ENCODE data around the gene UBAC1. TPM values are rescaled to one million over a fixed set of nuclear protein-coding genes. Genes with fewer than 3 reads are reported as not detected.

The UBAC1 gene
- total RNA-seq, 2 experiments from 2014 or later = 29.3 to 31.9 TPM

DNA sequence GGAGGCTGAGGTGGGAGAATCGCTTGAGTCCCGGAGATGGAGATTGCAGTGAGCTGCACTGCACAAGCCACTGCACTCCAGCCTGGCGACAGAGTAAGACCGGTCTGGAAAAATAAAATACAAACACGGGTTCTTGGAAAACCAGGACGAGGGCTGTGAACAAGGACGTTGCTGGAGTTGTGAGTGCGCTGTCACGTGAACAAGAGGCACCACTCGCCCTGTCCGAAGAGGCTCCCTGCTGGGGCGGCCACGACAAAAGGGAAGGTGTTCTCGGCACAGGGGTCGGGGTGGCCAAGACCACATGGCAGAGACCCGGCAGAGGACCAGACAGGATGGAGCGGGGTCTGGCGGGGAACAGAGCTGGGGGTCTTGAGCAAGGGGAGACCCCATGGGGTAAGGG lies 30.6 kb upstream of the UBAC1 start:
- POLR2A ChIA-PET = no interaction called here
- no peak overlapping the region for H3K27ac Mint-ChIP-seq
- no peaks in the 10 kb centered on the region for H3K36me3 Mint-ChIP-seq (ENCODE audit: low read depth)
- H3K4me1 Mint-ChIP-seq (ENCODE audit: low read depth) = peaks cover 28% of the 10 kb centered on the region
- H3K27me3 Mint-ChIP-seq (ENCODE audit: low read depth) = no peaks in the 10 kb centered on the region
- DNase-seq = no peak
- ATAC-seq = no peak
- no peaks in the 10 kb centered on the region for H3K9me3 Mint-ChIP-seq (ENCODE audit: insufficient read depth)
- no peak overlapping the region for H3K4me3 Mint-ChIP-seq
- CTCF ChIA-PET = no interaction called here

- Mint-ChIP-seq H3K36me3 (ENCODE audit: low read depth) (no peaks in the 10 kb centered on the region), H3K4me3 (no peak overlapping the region), H3K9me3 (ENCODE audit: insufficient read depth) (no peaks in the 10 kb centered on the region), H3K27ac (no peak overlapping the region), H3K4me1 (ENCODE audit: low read depth) (peaks cover 28% of the 10 kb centered on the region), H3K27me3 (ENCODE audit: low read depth) (no peaks in the 10 kb centered on the region)
- ATAC-seq (peak; percentile 43), DNase-seq (peak; percentile 50)
- ChIA-PET CTCF (interaction anchor here (1.6 kb wide), 1 partner anchor 17 kb away, joined by 3 read pairs; no protein-coding TSS in a partner anchor), POLR2A (no interaction called here)
These were observed 29.6 kb upstream of the UBAC1 start for GRCh38 chr9:135990468-135991429.

- CTCF ChIA-PET = interaction anchor here (1.6 kb wide), 1 partner anchor 17 kb away, joined by 3 read pairs; no protein-coding TSS in a partner anchor
- H3K4me1 Mint-ChIP-seq (ENCODE audit: low read depth) = peaks cover 28% of the 10 kb centered on the region
- ATAC-seq (peak; percentile 11), DNase-seq (peak; percentile 30)
- no peaks in the 10 kb centered on the region for H3K36me3 Mint-ChIP-seq (ENCODE audit: low read depth)
- H3K27me3 Mint-ChIP-seq (ENCODE audit: low read depth) = no peaks in the 10 kb centered on the region
- no peaks in the 10 kb centered on the region for H3K9me3 Mint-ChIP-seq (ENCODE audit: insufficient read depth)
- no peak overlapping the region for H3K27ac Mint-ChIP-seq
- no peak overlapping the region for H3K4me3 Mint-ChIP-seq
- POLR2A ChIA-PET = no interaction called here
These were observed 28.7 kb upstream of the UBAC1 start for GRCh38 chr9:135989722-135990467.

DNA sequence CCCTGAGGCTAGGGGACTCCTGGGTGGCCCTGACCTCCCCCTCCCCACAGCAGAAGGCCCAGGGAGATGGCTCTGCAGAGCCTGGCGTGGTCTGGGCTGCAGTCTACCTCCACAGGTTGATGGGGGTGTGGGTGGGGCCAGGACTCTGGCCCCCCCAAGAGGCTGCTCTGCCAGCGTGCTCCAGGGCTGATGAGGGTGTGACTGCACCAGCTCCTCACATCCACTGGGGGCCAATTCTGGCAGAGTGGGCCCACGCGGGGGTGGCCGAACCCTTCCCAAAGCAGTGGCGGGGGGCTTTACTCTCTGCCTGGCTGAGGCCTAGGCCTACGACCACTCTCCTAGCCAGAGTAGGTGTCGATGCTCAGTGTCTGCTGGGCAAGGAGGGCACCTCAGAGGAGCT lies 28.0 kb upstream of the UBAC1 start:
- ChIA-PET CTCF (interaction anchor here (1.6 kb wide), 1 partner anchor 16 kb away, joined by 3 read pairs; no protein-coding TSS in a partner anchor), POLR2A (no interaction called here)
- Mint-ChIP-seq H3K36me3 (ENCODE audit: low read depth) (no peaks in the 10 kb centered on the region), H3K27ac (no peak overlapping the region), H3K9me3 (ENCODE audit: insufficient read depth) (no peaks in the 10 kb centered on the region), H3K4me3 (no peak overlapping the region), H3K4me1 (ENCODE audit: low read depth) (peaks cover 22% of the 10 kb centered on the region), H3K27me3 (ENCODE audit: low read depth) (no peaks in the 10 kb centered on the region)
- no peak for DNase-seq
- ATAC-seq = no peak

DNA sequence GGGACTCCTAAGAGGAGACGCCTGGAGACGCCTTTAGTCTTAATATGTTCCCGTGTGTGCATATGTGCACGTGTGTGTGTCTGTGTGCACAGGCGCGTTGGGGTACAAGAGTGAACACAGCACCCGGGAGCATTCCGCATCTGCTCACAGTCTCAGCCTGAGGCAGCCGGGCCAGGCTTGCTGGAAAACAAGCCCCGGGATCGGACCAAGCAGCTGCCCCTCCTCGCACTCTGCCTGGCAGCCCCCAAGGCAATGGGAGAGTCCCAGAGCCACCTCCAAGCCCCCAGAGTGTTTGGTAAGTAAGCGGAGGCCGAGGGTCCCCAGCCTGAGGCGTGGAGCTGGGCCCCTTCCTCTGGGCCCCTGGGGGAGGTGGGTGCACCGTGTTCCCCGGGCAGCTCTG lies 27.3 kb upstream of the UBAC1 start:
- Mint-ChIP-seq H3K27me3 (ENCODE audit: low read depth) (no peaks in the 10 kb centered on the region), H3K4me3 (no peak overlapping the region), H3K4me1 (ENCODE audit: low read depth) (peaks cover 22% of the 10 kb centered on the region), H3K9me3 (ENCODE audit: insufficient read depth) (no peaks in the 10 kb centered on the region), H3K27ac (no peak overlapping the region), H3K36me3 (ENCODE audit: low read depth) (no peaks in the 10 kb centered on the region)
- ATAC-seq (no peak), DNase-seq (no peak)
- POLR2A ChIA-PET = no interaction called here
- CTCF ChIA-PET = no interaction called here

GRCh38 chr9:135987838-135988404 lies 26.7 kb upstream of the UBAC1 start:
- Mint-ChIP-seq H3K27me3 (ENCODE audit: low read depth) (no peaks in the 10 kb centered on the region), H3K4me1 (ENCODE audit: low read depth) (peaks cover 22% of the 10 kb centered on the region), H3K9me3 (ENCODE audit: insufficient read depth) (no peaks in the 10 kb centered on the region), H3K27ac (no peak overlapping the region), H3K36me3 (ENCODE audit: low read depth) (no peaks in the 10 kb centered on the region), H3K4me3 (no peak overlapping the region)
- ChIA-PET CTCF (no interaction called here), POLR2A (no interaction called here)
- DNase-seq = no peak
- ATAC-seq = no peak

DNA sequence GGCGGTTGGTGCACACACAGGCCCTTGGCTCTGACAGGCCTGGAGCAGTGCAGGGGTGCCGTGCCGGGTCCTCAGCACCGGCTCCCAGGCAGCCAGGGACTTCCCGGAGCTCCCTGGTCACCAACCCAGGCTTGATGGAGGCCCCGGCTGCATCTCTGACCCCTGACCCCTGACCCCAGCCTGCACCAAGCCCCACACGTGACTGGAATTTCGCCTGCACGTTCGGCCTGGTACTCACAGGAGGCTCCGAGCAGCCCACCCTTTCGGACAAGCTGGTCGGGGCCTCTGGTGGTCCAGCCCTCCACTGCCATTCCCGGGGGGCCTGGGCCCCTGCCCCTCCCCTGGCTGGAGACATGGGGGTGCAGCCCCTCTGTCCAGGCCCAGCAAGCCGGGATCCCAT lies 25.4 kb upstream of the UBAC1 start:
- no peaks in the 10 kb centered on the region for H3K27me3 Mint-ChIP-seq (ENCODE audit: low read depth)
- DNase-seq (no peak), ATAC-seq (no peak)
- H3K9me3 Mint-ChIP-seq (ENCODE audit: insufficient read depth) = no peaks in the 10 kb centered on the region
- no peak overlapping the region for H3K4me3 Mint-ChIP-seq
- no peak overlapping the region for H3K27ac Mint-ChIP-seq
- H3K36me3 Mint-ChIP-seq (ENCODE audit: low read depth) = no peaks in the 10 kb centered on the region
- H3K4me1 Mint-ChIP-seq (ENCODE audit: low read depth) = peaks cover 13% of the 10 kb centered on the region
- ChIA-PET CTCF (no interaction called here), POLR2A (no interaction called here)

DNA sequence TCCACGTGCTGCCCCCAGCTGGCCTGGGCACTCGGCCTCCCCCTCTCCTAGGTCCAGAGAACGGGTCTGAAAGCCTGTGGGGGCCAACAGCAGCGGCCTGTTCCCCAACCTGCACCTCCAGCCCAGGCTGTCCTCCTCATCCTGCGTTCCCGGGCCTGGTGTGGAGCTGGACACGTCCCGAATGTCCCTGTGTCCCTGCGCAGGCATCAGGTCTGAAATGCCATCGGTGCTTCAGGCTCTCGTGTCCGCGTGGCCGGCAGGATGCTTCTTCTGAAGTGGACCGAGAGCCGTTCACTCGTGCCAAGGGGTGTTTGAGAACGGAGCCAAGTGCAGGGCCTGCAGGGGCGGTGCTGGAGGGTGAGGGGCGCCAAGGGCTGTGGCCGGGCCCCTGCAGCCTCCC lies 24.7 kb upstream of the UBAC1 start:
- H3K27ac Mint-ChIP-seq = no peak overlapping the region
- DNase-seq = no peak
- CTCF ChIA-PET = no interaction called here

DNA sequence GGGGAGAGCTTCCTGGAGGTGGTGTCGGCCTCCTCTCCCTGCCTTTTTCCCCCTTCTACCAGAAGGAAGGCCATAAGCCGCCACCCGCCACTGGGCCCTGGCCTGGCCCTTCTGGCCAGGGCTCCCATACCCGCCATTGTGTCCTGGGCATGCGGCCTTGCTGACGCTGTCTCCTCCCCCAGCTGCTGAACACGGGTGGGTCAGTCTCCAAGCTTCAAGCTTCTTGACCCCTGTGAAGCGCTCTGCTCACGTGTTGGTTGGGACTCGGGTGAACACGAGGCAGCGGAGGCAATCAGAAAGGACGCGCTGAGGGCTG lies 24.2 kb upstream of the UBAC1 start:
- POLR2A ChIA-PET = interaction anchor here (0.6 kb wide), 1 partner anchor 9 kb away, joined by 4 read pairs; no protein-coding TSS in a partner anchor
- H3K27ac Mint-ChIP-seq = no peak overlapping the region
- ATAC-seq (no peak), DNase-seq (no peak)
- no peaks in the 10 kb centered on the region for H3K9me3 Mint-ChIP-seq (ENCODE audit: insufficient read depth)
- no peaks in the 10 kb centered on the region for H3K36me3 Mint-ChIP-seq (ENCODE audit: low read depth)
- no peak overlapping the region for H3K4me3 Mint-ChIP-seq
- peaks cover 7% of the 10 kb centered on the region for H3K4me1 Mint-ChIP-seq (ENCODE audit: low read depth)
- H3K27me3 Mint-ChIP-seq (ENCODE audit: low read depth) = no peaks in the 10 kb centered on the region
- CTCF ChIA-PET = no interaction called here

More for the DNA sequence above, 24.7 kb upstream of the UBAC1 start:
- no peak for ATAC-seq
- POLR2A ChIA-PET = interaction anchor here (0.6 kb wide), 1 partner anchor 10 kb away, joined by 4 read pairs; no protein-coding TSS in a partner anchor
- peaks cover 9% of the 10 kb centered on the region for H3K4me1 Mint-ChIP-seq (ENCODE audit: low read depth)
- no peak overlapping the region for H3K4me3 Mint-ChIP-seq
- no peaks in the 10 kb centered on the region for H3K27me3 Mint-ChIP-seq (ENCODE audit: low read depth)
- H3K9me3 Mint-ChIP-seq (ENCODE audit: insufficient read depth) = no peaks in the 10 kb centered on the region
- H3K36me3 Mint-ChIP-seq (ENCODE audit: low read depth) = no peaks in the 10 kb centered on the region

DNA sequence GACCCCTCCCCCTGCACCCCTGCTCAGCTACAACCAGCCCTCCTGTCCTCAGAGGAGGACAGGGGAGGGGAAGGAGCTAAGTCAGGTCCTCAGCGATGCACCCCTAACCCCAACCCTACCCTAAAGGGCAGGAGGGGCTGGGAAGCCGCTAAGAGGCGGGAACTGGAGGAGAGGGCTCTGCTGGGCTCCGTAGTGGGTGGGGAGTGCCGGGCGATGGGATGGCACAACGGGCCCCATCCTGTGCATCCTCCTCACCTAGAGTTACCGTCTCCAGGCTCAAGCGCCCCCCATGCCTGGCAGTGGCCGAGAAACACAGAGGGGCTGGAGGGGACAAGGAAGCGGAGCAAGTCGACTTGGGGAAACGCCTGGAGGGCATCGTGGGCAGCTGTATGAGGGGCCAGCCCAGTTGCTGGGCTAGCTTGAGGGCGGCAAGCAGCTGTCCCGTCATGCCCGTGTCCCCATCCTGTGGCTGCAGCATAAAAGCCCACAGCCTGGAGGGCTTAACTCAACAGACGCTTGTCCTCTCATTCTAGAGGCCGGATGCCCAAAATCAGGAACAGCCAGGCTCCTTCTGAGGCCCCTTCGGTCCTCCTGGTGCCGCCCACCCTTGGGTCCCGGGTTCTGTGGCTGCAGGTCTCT lies 23.0 kb upstream of the UBAC1 start:
- DNase-seq (no peak), ATAC-seq (no peak)
- POLR2A ChIA-PET = no interaction called here
- peaks cover 6% of the 10 kb centered on the region for H3K4me1 Mint-ChIP-seq (ENCODE audit: low read depth)
- no peak overlapping the region for H3K4me3 Mint-ChIP-seq
- no peaks in the 10 kb centered on the region for H3K27me3 Mint-ChIP-seq (ENCODE audit: low read depth)
- H3K36me3 Mint-ChIP-seq (ENCODE audit: low read depth) = no peaks in the 10 kb centered on the region
- CTCF ChIA-PET = no interaction called here
- H3K9me3 Mint-ChIP-seq (ENCODE audit: insufficient read depth) = no peaks in the 10 kb centered on the region
- no peak overlapping the region for H3K27ac Mint-ChIP-seq

GRCh38 chr9:135983208-135984071 lies 22.3 kb upstream of the UBAC1 start:
- no peak overlapping the region for H3K27ac Mint-ChIP-seq
- H3K36me3 Mint-ChIP-seq (ENCODE audit: low read depth) = no peaks in the 10 kb centered on the region
- ATAC-seq (no peak), DNase-seq (no peak)
- ChIA-PET CTCF (no interaction called here), POLR2A (no interaction called here)
- no peak overlapping the region for H3K4me3 Mint-ChIP-seq
- H3K27me3 Mint-ChIP-seq (ENCODE audit: low read depth) = no peaks in the 10 kb centered on the region
- H3K4me1 Mint-ChIP-seq (ENCODE audit: low read depth) = peaks cover 12% of the 10 kb centered on the region
- no peaks in the 10 kb centered on the region for H3K9me3 Mint-ChIP-seq (ENCODE audit: insufficient read depth)
